ENCODE results near the gene STK39. TPM values are rescaled to one million over a fixed set of nuclear protein-coding genes. Genes with fewer than 3 reads are reported as not detected.

Gene STK39
- total RNA-seq, 3 donors from 2014 or later = 16.4 to 22.9 (median 19.2) TPM

- no peak for DNase-seq (ENCODE audit: low spot score in 2 of 2)
Measured at GRCh38 chr2:168096158-168096557, 151.2 kb downstream of the STK39 start.

DNA sequence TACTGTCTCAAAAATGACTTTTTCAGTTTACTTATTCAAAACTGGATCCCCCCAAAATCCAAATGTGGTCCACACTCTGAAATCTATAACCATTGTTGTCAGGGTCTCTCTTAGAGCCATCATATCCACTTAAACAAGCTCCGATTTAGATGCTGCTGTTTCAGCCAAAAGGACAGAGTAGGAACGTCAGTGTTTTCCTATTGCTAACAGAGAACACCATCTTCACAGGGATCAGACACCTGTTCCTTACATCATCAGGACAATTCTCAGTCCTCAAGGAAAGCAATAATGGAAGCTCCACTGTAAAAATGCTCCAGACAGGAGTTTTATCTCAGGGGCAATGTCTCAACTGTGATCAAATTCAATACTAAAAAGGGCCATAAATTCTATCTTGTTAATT lies 155.4 kb downstream of the STK39 start:
- H3K4me3 ChIP-seq = no peak overlapping the region
- DNase-seq (ENCODE audit: low spot score in 2 of 2) = no peak
- no peak overlapping the region for H3K27ac ChIP-seq
- TF ChIP-seq POLR2A (IDR thresholded peaks at IDR 0.05) = no peak
- H3K27me3 ChIP-seq = no peaks in the 10 kb centered on the region
- intact Hi-C loops (cut with DNase I; ENCODE audit: low total_unique reads) = no loop called here
- no peaks in the 10 kb centered on the region for H3K4me1 ChIP-seq
- H3K36me3 ChIP-seq = no peaks in the 10 kb centered on the region
- H3K9me3 ChIP-seq = no peaks in the 10 kb centered on the region

More at GRCh38 chr2:168096158-168096557, 151.2 kb downstream of the STK39 start:
- H3K27ac ChIP-seq = no peak overlapping the region
- intact Hi-C loops (cut with DNase I; ENCODE audit: low total_unique reads) = no loop called here
- no peak for TF ChIP-seq POLR2AphosphoS5 (IDR thresholded peaks at IDR 0.05)
- no peak for TF ChIP-seq POLR2A (IDR thresholded peaks at IDR 0.05)
- H3K9me3 ChIP-seq = no peaks in the 10 kb centered on the region
- H3K4me3 ChIP-seq = no peak overlapping the region
- H3K4me1 ChIP-seq = no peaks in the 10 kb centered on the region
- no peaks in the 10 kb centered on the region for H3K27me3 ChIP-seq
- H3K36me3 ChIP-seq = no peaks in the 10 kb centered on the region

- Histone ChIP-seq H3K27me3 (no peaks in the 10 kb centered on the region), H3K36me3 (no peaks in the 10 kb centered on the region), H3K4me3 (no peak overlapping the region), H3K9me3 (no peaks in the 10 kb centered on the region), H3K27ac (no peak overlapping the region), H3K4me1 (no peaks in the 10 kb centered on the region)
- no peak for DNase-seq (ENCODE audit: low spot score in 2 of 2)
- intact Hi-C loops (cut with DNase I; ENCODE audit: low total_unique reads) = no loop called here
- TF ChIP-seq CTCF (IDR thresholded peaks at IDR 0.05) (no peak), POLR2A (IDR thresholded peaks at IDR 0.05) (no peak), POLR2AphosphoS5 (IDR thresholded peaks at IDR 0.05) (no peak)
Measured at GRCh38 chr2:168090366-168091135, 156.8 kb downstream of the STK39 start.

DNA sequence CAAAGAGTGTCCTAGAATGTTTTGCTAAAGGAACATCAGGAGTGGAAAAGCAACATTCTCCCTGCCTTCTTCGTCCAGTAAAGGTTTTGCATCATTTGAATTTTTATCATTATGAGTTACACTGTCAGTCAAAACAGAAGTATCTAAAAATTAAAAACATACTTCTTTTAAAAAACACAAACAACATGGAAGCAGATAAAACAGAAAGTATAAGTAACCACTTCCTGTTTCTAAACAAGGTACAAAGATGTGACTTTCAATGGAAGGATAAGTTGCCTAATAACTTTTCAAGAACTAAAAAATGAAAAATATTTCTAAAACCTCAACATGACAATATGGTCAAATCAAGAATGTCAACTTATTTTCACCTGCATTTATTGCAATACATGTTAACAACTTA lies 158.2 kb downstream of the STK39 start:
- H3K36me3 ChIP-seq = no peaks in the 10 kb centered on the region
- DNase-seq (ENCODE audit: low spot score in 2 of 2) = no peak
- intact Hi-C loops (cut with DNase I; ENCODE audit: low total_unique reads) = no loop called here
- no peaks in the 10 kb centered on the region for H3K4me1 ChIP-seq
- H3K27ac ChIP-seq = no peak overlapping the region
- H3K27me3 ChIP-seq = no peaks in the 10 kb centered on the region
- no peak overlapping the region for H3K4me3 ChIP-seq
- no peak for TF ChIP-seq CTCF (IDR thresholded peaks at IDR 0.05)
- TF ChIP-seq POLR2A (IDR thresholded peaks at IDR 0.05) = no peak
- no peak for TF ChIP-seq POLR2AphosphoS5 (IDR thresholded peaks at IDR 0.05)
- H3K9me3 ChIP-seq = no peaks in the 10 kb centered on the region

- H3K4me1 ChIP-seq = no peaks in the 10 kb centered on the region
- TF ChIP-seq CTCF (IDR thresholded peaks at IDR 0.05) = no peak
- TF ChIP-seq POLR2A (IDR thresholded peaks at IDR 0.05) = no peak
- no peak for TF ChIP-seq POLR2AphosphoS5 (IDR thresholded peaks at IDR 0.05)
- peak overlapping the region in 1 of 3 donors; percentile 34 for H3K4me3 ChIP-seq
- no peaks in the 10 kb centered on the region for H3K9me3 ChIP-seq
- intact Hi-C loops (cut with DNase I; ENCODE audit: low total_unique reads) = no loop called here
- H3K27me3 ChIP-seq = no peaks in the 10 kb centered on the region
- no peak for DNase-seq (ENCODE audit: low spot score in 2 of 2)
- no peaks in the 10 kb centered on the region for H3K36me3 ChIP-seq
- peak overlapping the region; percentile 76 to 88 for H3K27ac ChIP-seq
Measured at GRCh38 chr2:168087401-168087800, 160.0 kb downstream of the STK39 start.

DNA sequence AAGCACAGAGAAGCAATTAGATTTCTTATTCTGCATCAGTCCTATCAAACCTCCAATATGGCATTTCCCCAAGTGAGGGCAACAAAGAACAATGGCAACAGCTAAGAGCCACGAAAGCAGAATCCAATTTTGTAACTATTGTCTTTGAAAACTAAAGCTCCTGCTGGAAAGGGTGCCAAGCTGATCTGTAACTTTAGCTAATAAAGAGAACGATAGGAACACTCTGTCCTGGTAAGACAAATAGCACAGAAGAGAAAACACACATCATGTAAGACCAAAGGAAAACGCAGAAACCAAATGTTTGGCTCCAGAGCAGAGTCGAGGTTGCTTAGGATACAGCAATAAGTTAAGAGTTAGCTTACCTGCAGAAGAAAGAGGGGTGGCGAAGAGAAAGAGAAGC lies 160.5 kb downstream of the STK39 start:
- intact Hi-C loops (cut with DNase I; ENCODE audit: low total_unique reads) = no loop called here
- Histone ChIP-seq H3K36me3 (no peaks in the 10 kb centered on the region), H3K9me3 (no peaks in the 10 kb centered on the region), H3K27ac (peak overlapping the region; percentile 76 to 88), H3K27me3 (no peaks in the 10 kb centered on the region), H3K4me1 (no peaks in the 10 kb centered on the region), H3K4me3 (peak overlapping the region in 1 of 3 donors; percentile 34)
- DNase-seq (ENCODE audit: low spot score in 2 of 2) = peak in 1 of 2 donors; percentile 56
- no peak for TF ChIP-seq POLR2A (IDR thresholded peaks at IDR 0.05)
- no peak for TF ChIP-seq POLR2AphosphoS5 (IDR thresholded peaks at IDR 0.05)
- TF ChIP-seq CTCF (IDR thresholded peaks at IDR 0.05) = no peak
